GM19099 (cell line): ENCODE measurements around the gene FARP1.

Experiments
- POLR2A ChIP-seq: IDR thresholded peaks from 3 replicates; pipeline ENCODE4 v1.6.1; 2011; ENCODE audit warnings: low read depth; ENCODE audit not compliant: insufficient read length; ENCODE audit errors: extremely low read depth

Gene FARP1

DNA sequence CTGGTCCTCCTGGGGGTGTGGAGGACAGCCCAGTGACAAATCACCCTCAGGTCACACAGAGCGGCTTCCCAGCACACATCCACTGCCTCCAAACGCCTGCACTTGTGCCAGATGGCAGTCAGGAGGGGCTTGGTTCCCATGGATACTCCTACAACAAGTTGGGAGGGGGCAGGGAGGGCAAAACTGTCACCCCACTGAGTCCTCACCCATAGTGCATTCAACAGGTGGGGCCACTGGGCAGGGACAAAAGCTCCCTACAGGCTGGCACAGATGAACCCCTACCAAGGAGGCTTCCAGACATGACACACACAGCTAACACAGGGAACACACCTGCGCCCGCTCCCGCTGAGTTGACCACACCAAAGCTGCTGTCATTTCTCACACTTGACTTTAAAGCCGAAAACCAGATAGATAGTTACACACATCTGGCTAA lies 313.5 kb downstream of the FARP1 start:
- no peak for TF ChIP-seq POLR2A

DNA sequence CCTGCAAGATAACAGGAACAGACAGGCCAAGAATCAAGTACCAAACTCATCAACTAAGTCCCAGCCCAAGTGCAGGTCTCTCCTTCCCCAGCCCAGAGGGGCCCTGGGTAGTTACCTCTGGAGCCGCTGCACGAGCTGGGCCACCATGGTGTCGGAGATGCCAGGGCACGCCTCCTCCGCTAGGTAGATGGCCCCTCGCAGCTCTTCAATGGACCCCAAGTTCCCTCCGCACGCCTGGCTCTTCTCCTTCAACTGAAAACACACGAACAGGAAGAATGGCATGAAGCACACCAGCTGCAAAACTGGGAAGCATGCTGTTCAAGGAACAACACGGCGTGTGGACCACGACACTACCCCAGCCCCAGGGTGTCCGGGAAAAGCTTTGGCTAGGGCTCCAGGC lies 314.2 kb downstream of the FARP1 start:
- TF ChIP-seq POLR2A = no peak

DNA sequence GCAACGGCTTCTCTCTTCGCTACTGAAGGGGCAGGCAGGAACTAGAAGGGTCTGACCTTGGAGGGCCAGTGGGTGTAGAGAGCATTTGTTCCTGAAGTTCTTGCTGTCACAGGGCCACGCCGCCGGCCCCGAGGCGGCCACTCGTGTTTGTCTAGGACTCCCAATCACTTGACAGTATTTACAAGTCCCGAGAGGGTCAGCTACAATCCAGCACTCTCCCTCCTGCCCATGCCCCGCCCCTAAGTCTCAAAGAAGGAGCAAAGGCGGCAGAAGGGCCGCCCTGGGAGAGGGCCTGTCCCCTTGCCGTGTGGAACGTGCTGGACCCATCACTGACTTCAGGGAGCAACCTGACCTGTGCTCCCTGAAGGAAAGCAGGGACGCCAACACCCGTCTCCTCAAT lies 315.5 kb downstream of the FARP1 start:
- TF ChIP-seq POLR2A = no peak

DNA sequence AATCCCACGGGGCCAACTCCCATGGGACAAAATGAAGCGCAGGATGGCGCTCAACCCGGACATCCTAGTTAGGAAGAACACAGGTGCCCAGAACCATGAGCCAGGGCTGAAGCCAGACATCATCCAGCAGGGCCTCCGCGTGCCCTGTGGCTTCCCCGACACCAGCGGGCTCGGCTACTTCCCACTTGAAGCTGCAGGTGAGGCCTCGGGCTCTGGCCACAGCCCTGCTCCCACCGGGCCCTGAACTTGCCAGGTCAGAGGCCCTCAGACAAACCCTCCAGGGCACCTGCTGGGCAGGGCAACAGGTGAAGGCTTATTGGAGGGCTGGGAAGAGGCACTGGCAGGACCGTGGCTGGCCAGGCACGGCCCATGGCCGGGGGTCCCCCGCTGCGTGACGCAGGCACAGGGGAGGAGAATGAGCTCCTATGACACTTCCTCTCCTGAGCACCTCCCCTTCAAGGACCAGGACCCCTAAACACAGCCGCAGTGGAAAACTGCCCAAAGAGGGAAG lies 316.3 kb downstream of the FARP1 start:
- TF ChIP-seq POLR2A = no peak

DNA sequence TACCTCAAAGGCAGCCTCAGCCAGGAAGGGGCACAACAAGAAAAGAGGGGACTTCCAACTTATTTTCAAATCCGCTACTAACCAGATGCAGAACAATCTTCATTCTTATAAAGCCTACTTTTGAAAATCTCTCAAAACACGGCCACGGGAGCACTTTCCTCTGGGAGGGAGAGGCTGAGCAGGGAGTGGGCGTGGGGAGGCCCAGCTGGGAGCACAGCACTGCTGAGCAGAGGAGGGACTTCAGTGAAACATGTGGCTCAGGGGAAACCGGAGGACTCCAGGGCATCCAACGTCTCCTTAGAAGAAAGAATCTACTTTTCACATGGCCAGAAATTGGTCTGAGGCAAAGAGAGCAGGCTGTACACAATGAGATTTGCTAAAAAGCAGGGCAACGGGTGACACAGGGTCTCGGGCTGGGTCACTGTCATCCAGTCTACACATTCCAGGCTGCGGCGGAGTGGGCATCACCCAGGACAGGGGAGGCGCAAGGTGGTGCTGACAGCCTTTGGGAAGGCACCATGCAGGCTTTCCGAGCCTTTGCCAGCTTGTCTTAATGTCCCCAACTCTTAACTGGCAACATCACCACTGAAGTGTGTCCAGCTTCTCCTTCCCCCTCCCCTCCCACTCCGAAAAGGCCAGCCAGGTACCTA lies 317.0 kb downstream of the FARP1 start:
- no peak for TF ChIP-seq POLR2A

DNA sequence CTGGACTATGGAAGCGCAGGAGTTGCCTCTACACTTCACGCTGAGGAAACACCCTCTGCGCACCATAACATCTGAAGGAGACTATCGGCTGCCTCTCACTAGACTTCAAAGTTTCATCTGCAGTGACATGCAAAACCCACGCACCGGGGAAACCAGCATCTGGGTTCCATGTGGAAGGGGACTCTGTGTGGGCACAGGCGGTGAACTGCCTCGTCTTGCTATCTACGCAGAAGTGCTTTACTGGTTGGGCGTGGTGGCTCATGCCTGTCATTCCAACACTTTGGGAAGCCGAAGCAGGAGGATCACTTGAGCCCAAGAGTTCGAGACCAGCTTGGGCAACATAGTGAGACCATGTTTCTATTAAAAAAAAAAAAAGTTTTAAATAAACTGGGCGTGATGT lies 317.6 kb downstream of the FARP1 start:
- TF ChIP-seq POLR2A = no peak

DNA sequence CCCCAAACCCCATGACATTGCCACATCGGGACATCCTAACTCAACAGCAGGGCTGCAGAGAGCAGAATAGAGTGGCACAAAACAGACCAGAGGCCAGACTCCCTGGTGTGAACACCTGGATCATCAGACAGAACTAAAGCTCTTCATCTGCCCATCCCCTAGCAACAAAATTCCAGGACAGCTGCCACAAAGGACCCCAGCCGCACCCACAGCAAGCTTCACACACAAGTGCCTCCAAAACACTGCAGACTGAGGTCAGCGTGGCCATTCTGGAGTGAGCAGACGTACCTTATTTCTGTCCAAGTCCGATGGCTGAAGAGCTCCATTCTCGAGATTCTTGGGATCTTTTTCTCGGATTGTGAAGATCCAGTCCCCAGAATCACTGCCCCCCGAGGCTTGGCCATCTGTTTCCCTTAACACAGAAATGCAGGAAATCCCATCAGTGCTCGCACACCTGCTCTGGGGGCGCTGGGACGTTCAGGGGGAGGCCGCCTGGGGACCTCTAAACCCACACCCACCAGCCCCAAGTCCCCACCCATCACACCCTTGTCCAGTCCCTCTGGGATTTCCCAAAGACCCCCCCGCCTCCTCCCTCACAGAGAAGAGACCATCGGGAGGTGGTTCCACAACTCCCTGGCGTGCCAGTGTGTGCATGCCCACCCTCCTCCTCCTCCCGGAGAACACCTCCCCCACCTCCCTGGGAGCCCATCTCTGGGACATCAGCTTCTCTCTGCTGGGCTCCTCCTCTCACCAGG lies 318.8 kb downstream of the FARP1 start:
- TF ChIP-seq POLR2A = no peak

DNA sequence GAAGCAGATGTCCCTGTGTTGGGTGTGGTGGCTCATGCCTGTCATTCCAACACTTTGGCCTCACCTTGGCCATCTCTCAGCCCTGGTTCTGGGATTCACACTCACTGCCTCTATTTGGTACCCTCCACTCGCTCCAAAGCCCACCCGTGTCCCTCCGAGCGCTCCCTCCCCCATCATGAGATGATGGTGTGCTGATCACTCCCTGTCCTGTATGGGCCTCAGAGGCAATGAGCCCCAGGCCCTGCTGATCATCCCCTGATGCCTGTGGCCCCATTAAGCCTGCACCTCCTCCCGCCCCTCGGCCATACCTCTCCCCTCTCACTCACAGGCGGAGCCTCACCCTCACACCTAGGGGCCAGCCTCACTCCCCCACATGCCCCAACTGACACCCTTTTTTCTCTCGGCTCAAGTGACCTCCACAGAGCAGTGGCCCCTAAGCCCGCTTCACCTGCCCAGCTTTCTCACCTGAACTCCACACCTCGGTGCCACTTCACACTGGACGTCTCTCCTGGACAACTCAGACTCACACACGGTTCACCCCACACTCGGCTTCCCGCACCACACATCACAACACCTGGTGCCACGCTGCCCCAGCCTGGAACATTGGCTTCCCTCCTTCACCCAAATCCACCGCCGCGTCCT lies 319.5 kb downstream of the FARP1 start:
- no peak for TF ChIP-seq POLR2A

DNA sequence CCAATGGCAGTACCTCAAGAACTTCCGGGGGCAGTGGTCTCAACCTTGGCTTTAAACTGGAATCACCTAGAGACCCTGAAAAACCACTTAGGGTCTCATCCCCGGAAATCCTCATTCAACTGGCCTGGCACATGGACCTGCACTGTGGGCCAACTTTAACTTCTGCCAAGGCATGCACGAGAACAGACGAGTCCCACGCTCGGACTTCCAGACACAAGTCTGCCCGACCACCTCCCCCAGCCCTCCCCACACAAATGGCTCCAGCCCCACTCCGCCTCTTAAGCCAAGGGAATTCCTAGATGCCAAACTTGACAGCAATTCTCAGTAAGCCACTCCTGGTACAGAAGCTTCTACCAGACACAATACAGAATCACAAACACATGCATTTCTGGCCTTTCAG lies 320.1 kb downstream of the FARP1 start:
- TF ChIP-seq POLR2A = no peak

DNA sequence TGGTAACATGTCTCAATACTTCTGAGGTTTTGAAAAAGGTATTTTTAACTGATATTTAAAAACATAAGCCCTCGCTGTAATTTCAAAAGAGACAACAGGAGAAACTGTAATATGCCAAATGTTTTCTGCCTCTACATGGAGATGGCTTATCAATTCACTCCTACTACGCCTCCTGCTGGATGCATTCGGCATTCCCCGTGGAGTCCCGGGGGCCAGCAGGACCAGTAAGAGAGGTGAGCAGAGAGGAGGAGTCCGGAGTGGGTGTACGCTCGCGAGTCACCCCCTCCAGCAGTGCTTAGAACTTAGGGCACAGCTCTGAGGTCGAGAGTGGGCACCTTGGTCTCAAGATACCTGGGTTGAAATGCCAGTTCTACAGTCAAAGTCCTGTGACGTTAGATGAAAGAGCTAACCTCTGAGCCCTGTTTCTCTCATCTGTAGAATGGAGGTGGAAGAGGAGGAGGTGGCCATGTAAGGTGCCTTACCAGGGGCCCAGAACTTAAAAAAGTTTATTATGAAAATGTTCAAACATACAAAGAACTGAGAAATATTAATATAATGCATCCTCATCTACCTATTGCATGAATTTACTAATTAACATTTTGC lies 323.8 kb downstream of the FARP1 start:
- no peak for TF ChIP-seq POLR2A

DNA sequence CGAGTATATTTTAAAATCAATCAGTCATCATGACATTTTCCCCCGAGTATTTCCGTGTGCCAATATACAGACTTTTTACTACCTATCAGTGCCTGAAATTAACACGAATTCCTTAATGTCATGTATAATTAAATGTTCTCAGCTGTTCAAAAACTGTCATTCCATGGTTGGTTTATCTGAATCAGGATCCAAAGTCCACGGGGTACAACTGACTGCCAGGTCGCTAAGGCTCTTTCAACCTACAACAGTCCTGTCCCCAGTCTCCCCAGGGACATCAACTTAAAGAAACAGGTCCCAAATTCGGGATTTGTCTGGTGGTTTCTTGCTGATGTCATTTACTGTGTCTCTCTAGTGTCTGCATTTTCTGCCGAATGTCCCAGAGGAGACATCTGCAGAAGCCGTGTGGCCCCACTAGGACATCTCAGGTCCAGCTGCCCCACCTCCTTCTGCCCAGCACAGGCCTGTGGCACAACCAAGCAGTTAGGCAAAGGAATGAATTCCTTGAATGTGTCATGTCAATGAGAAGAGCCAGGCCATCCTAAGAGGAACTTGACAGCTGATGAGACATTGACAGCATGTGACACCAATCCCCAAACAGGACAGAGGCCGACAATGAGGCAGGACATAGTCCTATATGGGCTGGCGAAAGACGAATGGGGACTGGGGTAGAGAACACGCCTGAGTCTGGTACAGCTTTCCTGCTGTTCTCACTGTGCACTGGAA lies 324.5 kb downstream of the FARP1 start:
- no peak for TF ChIP-seq POLR2A

DNA sequence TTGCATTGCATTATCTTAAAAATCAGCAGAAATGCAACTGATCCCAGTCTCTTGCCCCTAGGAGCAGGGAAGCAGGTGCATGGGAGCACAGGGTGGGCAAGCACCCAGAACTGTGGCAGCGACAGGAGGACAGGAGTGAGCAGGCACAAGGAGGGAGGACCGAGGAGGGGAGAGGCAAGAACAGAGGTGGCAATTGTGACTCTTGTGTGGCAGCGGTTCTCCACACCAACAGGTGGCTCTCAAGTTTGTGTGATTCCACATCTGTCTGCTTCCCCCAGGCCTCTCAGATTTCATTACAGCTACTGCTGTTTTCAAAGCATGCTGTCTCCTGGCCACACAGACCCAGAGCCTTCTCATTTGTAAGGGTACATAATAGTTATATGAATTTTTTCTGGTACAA lies 325.5 kb downstream of the FARP1 start:
- TF ChIP-seq POLR2A = no peak

DNA sequence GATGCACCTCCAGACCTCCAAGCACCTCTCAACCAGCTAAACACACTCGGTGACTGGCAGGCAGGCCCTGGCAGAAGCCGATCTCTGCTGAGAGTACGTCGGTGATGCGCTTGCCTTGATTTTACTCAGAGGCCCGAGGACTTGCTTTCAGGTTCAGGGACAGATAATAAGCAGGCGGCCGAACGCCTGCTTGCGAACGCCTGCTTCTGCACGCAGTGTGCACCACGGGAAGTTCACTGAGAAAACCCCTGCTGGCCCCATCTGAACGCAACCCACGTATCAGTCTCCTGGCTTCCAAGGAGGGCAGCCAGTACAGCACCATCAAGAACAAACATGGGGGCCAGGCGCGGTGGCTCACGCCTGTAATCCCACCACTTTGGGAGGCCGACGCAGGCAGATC lies 326.0 kb downstream of the FARP1 start:
- TF ChIP-seq POLR2A = no peak

DNA sequence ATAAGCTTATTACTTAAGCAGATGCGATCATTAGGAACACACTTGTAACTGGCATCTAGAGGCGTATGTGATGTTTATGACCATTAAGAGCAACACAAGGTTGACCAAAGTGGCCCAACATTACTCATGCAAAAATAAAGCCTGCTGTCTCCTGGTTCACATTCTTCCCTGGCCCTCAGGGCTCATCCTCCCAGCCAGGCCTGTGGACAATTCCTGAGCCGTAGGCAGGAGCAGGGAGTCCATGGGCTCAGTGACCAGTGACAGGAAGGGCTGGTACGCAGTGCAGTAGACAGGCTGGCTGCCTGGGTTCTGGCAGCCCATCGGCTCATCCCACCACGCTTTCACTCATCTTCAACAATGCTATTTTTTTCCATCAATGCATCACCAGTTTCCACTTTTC lies 328.0 kb downstream of the FARP1 start:
- no peak for TF ChIP-seq POLR2A

DNA sequence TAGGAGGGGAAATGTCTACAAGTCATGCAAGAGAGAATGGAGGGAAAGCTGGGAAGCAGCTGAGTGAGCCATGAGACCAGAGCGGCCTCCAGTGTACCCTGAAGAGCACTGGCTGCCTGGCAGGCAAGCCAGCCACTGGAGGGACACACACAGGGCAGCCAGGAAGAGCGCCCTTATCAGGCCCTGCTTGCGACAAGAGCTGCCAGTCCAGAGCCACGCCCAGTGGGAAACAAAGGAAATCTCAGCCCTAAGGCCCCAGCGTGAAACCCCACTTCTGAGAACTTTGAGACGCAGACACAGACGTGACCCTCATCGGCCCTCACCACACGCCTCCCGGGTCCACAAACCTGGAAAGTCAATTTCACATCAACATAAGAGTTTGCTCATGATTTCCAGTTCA lies 329.0 kb downstream of the FARP1 start:
- no peak for TF ChIP-seq POLR2A
